ENCODE results near the gene FAM53A.

FAM53A gene

DNA sequence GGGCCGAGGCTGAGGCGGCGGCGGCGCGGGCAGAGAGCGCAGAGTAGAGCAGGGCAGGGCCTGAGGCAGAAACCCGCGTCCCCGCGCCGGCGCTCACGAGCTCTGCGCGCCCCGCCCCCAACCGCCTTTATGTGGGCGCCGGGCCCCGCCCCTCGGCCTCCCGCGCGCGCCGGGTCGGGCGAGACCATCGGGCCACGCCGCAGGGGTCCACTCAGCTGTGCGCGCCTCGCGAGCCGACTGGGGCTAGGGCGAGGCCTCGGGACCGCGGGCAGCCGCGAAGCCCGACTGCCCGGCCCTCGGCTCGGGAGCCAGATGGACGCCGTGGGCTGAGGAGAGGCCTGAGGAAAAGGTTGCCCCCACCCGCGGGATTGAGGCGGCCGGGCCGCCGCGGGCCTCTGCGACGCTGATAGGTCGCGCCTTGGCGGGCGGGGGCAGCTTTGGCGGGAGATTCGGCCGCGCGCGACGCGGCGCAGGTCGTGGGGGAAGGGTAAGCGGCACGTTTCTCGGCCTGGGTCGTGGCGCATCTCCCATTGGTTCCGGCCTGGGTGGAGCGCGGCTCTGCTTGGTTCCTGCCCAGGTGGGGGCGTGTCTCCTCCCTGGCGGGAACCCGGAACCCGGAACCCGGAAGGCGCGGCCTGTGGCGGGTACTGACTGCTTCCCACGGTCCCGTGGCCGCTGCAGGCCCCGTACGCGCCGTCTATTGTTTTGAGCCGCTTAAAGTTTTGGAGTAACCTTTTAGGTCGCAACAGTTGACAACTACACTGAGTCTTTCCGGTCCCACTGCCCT lies 28.3 kb upstream of the FAM53A start, which contains the start of gene SLBP (continued):
- 0 out of 2 replicates have a peak, but pooled peaks have one; percentile 41 for TF ChIP-seq INSM2 (tag by site-specific recombination; IDR thresholded peaks at IDR 0.05)
- TF ChIP-seq HOXC10 (CRISPR knock-in tag; IDR thresholded peaks at IDR 0.05), result peak; percentile 97
- TF ChIP-seq ZNF24 (tag by site-specific recombination; IDR thresholded peaks at IDR 0.05), result peak; percentile 59; the same call in 1 of the 2 replicates
- no peak for TF ChIP-seq ZNF114 (tag by site-specific recombination; IDR thresholded peaks at IDR 0.05)
- TF ChIP-seq, protein P1, sequence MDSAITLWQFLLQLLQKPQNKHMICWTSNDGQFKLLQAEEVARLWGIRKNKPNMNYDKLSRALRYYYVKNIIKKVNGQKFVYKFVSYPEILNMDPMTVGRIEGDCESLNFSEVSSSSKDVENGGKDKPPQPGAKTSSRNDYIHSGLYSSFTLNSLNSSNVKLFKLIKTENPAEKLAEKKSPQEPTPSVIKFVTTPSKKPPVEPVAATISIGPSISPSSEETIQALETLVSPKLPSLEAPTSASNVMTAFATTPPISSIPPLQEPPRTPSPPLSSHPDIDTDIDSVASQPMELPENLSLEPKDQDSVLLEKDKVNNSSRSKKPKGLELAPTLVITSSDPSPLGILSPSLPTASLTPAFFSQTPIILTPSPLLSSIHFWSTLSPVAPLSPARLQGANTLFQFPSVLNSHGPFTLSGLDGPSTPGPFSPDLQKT (IDR thresholded peaks at IDR 0.05; ENCODE audit: borderline replicate concordance, low read depth, low read length), result peak; percentile 54; the same call in 1 of the 2 replicates
- TF ChIP-seq ZNF394 (tag by site-specific recombination; IDR thresholded peaks at IDR 0.05; ENCODE audit: borderline replicate concordance), result peak; percentile 16; the same call in 1 of the 2 replicates
- TF ChIP-seq ZNF169 (tag by site-specific recombination; IDR thresholded peaks at IDR 0.05), result no peak
- TF ChIP-seq SETDB1 (IDR thresholded peaks at IDR 0.05; ENCODE audit: insufficient read length, low read length), result peak; percentile 46
- no peak for TF ChIP-seq ZNF133 (tag by site-specific recombination; IDR thresholded peaks at IDR 0.05)
- TF ChIP-seq ZNF629 (tag by site-specific recombination; IDR thresholded peaks at IDR 0.05), result peak; percentile 86; the same call in 1 of the 2 replicates
- TF ChIP-seq ZNF639 (tag by site-specific recombination; IDR thresholded peaks at IDR 0.05), result 0 out of 2 replicates have a peak, but pooled peaks have one; percentile 48
- peak; percentile 57; the same call in 1 of the 2 replicates for TF ChIP-seq ZNF391 (tag by site-specific recombination; IDR thresholded peaks at IDR 0.05; ENCODE audit: borderline replicate concordance, low read depth)
- peak; percentile 93 for TF ChIP-seq KLF10 (tag by site-specific recombination; IDR thresholded peaks at IDR 0.05)
- TF ChIP-seq, protein P2, sequence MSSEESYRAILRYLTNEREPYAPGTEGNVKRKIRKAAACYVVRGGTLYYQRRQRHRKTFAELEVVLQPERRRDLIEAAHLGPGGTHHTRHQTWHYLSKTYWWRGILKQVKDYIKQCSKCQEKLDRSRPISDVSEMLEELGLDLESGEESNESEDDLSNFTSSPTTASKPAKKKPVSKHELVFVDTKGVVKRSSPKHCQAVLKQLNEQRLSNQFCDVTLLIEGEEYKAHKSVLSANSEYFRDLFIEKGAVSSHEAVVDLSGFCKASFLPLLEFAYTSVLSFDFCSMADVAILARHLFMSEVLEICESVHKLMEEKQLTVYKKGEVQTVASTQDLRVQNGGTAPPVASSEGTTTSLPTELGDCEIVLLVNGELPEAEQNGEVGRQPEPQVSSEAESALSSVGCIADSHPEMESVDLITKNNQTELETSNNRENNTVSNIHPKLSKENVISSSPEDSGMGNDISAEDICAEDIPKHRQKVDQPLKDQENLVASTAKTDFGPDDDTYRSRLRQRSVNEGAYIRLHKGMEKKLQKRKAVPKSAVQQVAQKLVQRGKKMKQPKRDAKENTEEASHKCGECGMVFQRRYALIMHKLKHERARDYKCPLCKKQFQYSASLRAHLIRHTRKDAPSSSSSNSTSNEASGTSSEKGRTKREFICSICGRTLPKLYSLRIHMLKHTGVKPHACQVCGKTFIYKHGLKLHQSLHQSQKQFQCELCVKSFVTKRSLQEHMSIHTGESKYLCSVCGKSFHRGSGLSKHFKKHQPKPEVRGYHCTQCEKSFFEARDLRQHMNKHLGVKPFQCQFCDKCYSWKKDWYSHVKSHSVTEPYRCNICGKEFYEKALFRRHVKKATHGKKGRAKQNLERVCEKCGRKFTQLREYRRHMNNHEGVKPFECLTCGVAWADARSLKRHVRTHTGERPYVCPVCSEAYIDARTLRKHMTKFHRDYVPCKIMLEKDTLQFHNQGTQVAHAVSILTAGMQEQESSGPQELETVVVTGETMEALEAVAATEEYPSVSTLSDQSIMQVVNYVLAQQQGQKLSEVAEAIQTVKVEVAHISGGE (tag by site-specific recombination; conservative IDR thresholded peaks at IDR 0.05; ENCODE audit: low read depth), result peak; percentile 73
- TF ChIP-seq ZNF677 (tag by site-specific recombination; IDR thresholded peaks at IDR 0.05), result 0 out of 2 replicates have a peak, but pooled peaks have one; percentile 7
- TF ChIP-seq EGR2 (tag by site-specific recombination; IDR thresholded peaks at IDR 0.05; ENCODE audit: low read depth), result peak; percentile 58
- TF ChIP-seq ZNF2 (tag by site-specific recombination; IDR thresholded peaks at IDR 0.05), result peak; percentile 23; the same call in 1 of the 2 replicates
- TF ChIP-seq TRIM28 (IDR thresholded peaks at IDR 0.05; ENCODE audit: borderline replicate concordance, low read length), result peak; percentile 54; the same call in 1 of the 2 replicates
- TF ChIP-seq KLF7 (tag by site-specific recombination; IDR thresholded peaks at IDR 0.05; ENCODE audit: borderline replicate concordance), result peak; percentile 82; the same call in 1 of the 2 replicates

All from HEK293 (cell line).